HFF-Myc (cell line): ENCODE data around the gene MCC.

Experiments
- DNase-seq: peaks from one replicate; pipeline ENCODE4 v3.0.0-alpha.2; 2011; ENCODE audit warnings: low read depth; ENCODE audit errors: extremely low read depth
- H3K4me3 ChIP-seq: replicated peaks from 2 replicates; pipeline ENCODE4 v1.5.1; 2011; ENCODE audit warnings: low read depth, mild to moderate bottlenecking, control low read depth, low read length
- TF ChIP-seq, protein P1 (sequence below): IDR thresholded peaks from 2 replicates; pipeline ENCODE4 v1.5.1; 2012; ENCODE audit warnings: mild to moderate bottlenecking, low read depth, low read length, control low read depth; ENCODE audit errors: missing control alignments

Gene MCC

DNA sequence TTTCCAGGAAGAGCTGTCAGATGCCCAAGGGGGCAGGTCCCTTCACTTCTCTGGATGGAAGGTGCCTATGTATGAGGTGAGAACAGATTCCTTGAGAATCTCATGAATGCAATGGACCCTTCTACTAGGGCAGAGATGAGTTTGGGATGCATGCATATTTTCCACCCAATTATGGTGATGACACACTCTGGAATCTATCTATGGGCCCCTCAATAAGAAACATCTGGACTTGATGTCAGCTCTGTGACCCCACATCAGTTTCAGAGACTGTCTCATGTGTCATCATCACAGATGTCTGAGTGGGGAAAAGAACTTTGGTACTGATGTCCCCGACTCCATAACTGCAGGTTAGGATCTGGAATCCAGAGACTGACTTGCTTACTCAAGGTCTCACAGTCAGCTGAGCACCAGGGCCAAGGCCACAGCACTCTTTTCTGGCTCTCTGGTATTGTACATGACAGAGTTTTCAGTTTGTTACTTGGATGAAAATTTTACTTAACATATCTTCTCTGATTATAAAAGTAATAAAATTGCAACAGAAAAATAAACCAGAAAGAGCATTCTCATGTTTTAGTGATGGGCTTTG, 334.6 kb downstream of the MCC start:
- H3K4me3 ChIP-seq: no peak overlapping the region
- peak; percentile 25 for DNase-seq
- TF ChIP-seq, protein P1, sequence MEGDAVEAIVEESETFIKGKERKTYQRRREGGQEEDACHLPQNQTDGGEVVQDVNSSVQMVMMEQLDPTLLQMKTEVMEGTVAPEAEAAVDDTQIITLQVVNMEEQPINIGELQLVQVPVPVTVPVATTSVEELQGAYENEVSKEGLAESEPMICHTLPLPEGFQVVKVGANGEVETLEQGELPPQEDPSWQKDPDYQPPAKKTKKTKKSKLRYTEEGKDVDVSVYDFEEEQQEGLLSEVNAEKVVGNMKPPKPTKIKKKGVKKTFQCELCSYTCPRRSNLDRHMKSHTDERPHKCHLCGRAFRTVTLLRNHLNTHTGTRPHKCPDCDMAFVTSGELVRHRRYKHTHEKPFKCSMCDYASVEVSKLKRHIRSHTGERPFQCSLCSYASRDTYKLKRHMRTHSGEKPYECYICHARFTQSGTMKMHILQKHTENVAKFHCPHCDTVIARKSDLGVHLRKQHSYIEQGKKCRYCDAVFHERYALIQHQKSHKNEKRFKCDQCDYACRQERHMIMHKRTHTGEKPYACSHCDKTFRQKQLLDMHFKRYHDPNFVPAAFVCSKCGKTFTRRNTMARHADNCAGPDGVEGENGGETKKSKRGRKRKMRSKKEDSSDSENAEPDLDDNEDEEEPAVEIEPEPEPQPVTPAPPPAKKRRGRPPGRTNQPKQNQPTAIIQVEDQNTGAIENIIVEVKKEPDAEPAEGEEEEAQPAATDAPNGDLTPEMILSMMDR: no peak

DNA sequence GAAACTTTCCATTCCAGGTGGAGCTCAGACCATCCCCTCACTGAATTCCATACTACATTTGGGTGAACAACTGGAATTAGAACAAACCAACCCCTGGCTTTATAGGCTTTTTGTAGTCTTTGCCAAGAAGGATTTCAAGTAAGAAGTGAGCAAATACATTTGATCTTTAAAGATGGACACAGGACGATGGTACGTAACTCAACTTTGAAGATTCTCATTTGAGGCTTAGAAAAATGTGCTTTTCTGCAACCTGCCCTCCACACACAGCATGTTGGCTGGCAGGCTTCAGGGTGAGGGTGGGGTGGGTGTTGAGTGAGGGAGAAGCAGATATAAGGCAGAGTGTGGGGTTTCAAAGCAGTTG, 335.9 kb downstream of the MCC start:
- DNase-seq: no peak

DNA sequence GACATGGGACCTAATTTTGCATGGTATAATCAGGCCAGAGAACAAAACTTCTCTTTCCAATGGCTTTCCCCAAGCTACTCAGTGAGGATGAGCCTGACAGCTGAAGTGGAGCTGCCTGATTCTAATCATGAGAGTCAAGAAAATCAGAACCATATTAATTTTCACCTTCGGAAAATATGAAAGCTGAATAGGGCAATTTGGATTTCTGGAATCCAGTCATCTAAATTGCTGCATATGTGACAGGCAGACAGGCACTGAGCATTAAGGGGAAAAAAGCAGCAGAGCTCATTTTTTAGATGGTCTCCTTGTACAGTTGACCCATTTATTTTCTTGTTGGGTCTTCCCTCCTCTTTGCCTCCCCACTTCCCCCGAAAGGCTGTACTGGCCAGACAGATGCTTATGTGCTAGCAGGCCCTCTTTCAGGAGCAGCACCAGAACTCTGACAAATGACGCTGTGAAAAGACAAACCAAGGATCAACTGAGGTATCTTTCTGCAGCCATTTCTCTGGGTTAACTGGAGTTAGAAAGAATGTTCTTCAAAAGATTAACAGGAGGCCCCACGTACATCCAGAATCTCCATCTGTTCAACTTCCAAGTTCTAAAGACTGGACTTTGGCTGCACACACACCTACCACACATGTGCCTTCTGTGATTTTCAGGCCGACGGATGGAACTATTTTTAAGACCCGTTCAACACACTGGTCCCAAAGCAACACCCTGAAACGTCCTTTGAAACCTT, 336.4 kb downstream of the MCC start:
- H3K4me3 ChIP-seq: no peak overlapping the region
- TF ChIP-seq, protein P1: no peak
- no peak for DNase-seq

More for the DNA sequence above, 335.9 kb downstream of the MCC start:
- no peak overlapping the region for H3K4me3 ChIP-seq
- TF ChIP-seq, protein P1: no peak

DNA sequence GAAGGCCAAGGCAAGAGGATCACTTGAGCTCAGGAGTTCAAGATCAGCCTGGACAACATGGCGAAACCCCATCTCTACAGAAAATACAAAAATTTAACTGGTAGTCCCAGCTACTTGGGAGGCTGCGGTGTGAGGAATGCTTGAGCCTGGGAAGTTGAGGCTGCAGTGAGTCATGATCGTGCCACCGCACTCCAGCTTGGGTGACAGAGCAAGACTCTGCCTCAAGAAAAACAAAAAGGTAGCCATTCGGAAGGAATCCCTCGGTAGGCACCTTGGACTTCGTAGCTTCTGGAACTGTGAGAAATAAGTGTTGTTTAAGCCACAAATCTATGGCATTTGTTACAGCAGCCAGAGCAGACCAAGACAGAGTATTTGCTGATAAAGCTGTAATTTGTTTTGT, 337.4 kb downstream of the MCC start:
- TF ChIP-seq, protein P1: no peak
- no peak for DNase-seq
- no peak overlapping the region for H3K4me3 ChIP-seq

DNA sequence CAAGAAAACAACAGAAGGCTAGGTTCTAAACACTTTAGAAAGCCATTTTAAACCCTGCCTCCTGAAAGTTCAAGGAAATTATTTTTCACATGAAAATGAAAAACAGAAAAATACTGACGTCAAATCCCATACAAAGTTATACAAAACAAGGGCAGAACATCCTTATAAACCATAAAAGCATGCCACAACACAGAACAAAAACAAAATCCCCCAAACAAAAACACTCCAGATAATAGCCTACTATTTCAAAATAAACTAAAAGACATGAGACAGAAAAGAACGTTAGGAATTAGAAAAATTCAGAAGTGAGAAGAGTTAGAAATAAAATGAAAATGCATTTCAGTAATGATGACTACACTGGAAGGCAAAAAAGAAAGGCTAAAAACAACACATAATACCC, 338.0 kb downstream of the MCC start:
- DNase-seq: no peak
- TF ChIP-seq, protein P1: no peak
- no peak overlapping the region for H3K4me3 ChIP-seq

DNA sequence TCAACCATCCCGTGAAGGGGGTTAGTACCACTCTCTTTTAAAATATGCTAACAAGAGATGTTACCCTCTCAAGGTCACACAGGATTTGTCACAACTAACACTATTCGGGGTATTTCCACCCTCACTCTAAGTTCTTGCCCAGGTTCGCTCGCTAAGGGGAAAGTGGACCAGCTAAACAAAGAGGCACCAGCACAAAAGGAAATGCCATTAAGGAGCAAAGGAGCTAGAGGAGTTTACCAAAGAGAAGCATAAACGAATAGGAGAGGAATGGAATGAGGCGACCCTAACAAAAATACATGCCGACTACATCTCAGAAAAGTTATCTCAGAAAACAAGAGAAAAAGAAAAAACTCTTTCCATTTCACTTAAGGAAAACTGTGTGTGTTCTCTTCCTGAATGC, 340.7 kb downstream of the MCC start:
- no peak overlapping the region for H3K4me3 ChIP-seq
- no peak for DNase-seq
- TF ChIP-seq, protein P1: no peak
